Mucosa of rectum (tissue), 2 donors: ENCODE results near the gene BCAS3.

ENCODE experiments used
- H3K27ac ChIP-seq, 2 donors: one replicate each; pipeline ENCODE4 v1.7.0; 2013; ENCODE audit warnings: inconsistent platforms in 2 of 2, low read depth in 2 of 2, low read length in 2 of 2
- H3K27me3 ChIP-seq, 2 donors: one replicate each; pipeline ENCODE4 v1.7.0; 2013; ENCODE audit warnings: low read length in 2 of 2; ENCODE audit not compliant: control insufficient read depth in 2 of 2, insufficient read depth in 2 of 2
- H3K36me3 ChIP-seq, 2 donors: one replicate each; pipeline ENCODE4 v1.7.0; 2013; ENCODE audit warnings: low read length in 2 of 2; ENCODE audit not compliant: control insufficient read depth in 2 of 2, insufficient read depth in 2 of 2
- H3K4me1 ChIP-seq, 2 donors: one replicate each; pipeline ENCODE4 v1.7.0; 2013; ENCODE audit warnings: low read length in 2 of 2, mild to moderate bottlenecking in 1 of 2; ENCODE audit not compliant: control insufficient read depth in 2 of 2, insufficient read depth in 2 of 2
- H3K4me3 ChIP-seq, 2 donors: one replicate each; pipeline ENCODE4 v1.7.0; 2013; ENCODE audit warnings: low read length in 2 of 2
- H3K9ac ChIP-seq, 2 donors: one replicate each; pipeline ENCODE4 v1.7.0; 2013; ENCODE audit warnings: low read length in 2 of 2, low read depth in 1 of 2, mild to moderate bottlenecking in 1 of 2
- H3K9me3 ChIP-seq, 2 donors: one replicate each; pipeline ENCODE4 v1.7.0; 2013; ENCODE audit warnings: low read length in 2 of 2; ENCODE audit not compliant: control insufficient read depth in 2 of 2
- donor health status: healthy.
- donor health status: Normal muscosa, but diverticular disease.

BCAS3 gene

GRCh38 chr17:60645918-60646523 lies 31.6 kb upstream of the BCAS3 start:
- no peaks in the 10 kb centered on the region for H3K9me3 ChIP-seq
- no peaks in the 10 kb centered on the region for H3K4me1 ChIP-seq
- H3K36me3 ChIP-seq, result peaks cover 12 to 26% of the 10 kb centered on the region in 2 donors
- H3K9ac ChIP-seq, result no peak overlapping the region
- no peak overlapping the region for H3K4me3 ChIP-seq
- H3K27me3 ChIP-seq, result no peaks in the 10 kb centered on the region
- H3K27ac ChIP-seq, result no peak overlapping the region

GRCh38 chr17:60646701-60647100 lies 30.9 kb upstream of the BCAS3 start:
- Histone ChIP-seq H3K9me3 (no peaks in the 10 kb centered on the region), H3K4me1 (no peaks in the 10 kb centered on the region), H3K9ac (no peak overlapping the region), H3K4me3 (no peak overlapping the region), H3K36me3 (peaks cover 12 to 26% of the 10 kb centered on the region in 2 donors), H3K27me3 (no peaks in the 10 kb centered on the region), H3K27ac (no peak overlapping the region)

GRCh38 chr17:60647705-60648104 lies 29.9 kb upstream of the BCAS3 start:
- no peak overlapping the region for H3K9ac ChIP-seq
- H3K27ac ChIP-seq, result no peak overlapping the region
- no peak overlapping the region for H3K4me3 ChIP-seq
- peaks cover 12 to 26% of the 10 kb centered on the region in 2 donors for H3K36me3 ChIP-seq
- H3K4me1 ChIP-seq, result no peaks in the 10 kb centered on the region
- no peaks in the 10 kb centered on the region for H3K27me3 ChIP-seq
- no peaks in the 10 kb centered on the region for H3K9me3 ChIP-seq

- Histone ChIP-seq H3K9me3 (no peaks in the 10 kb centered on the region), H3K27me3 (no peaks in the 10 kb centered on the region), H3K4me1 (no peaks in the 10 kb centered on the region), H3K9ac (no peak overlapping the region), H3K4me3 (no peak overlapping the region), H3K27ac (no peak overlapping the region), H3K36me3 (peaks cover 11 to 33% of the 10 kb centered on the region in 2 donors)
Observed at GRCh38 chr17:60652454-60653247, 25.0 kb upstream of the BCAS3 start.

- no peak overlapping the region for H3K4me3 ChIP-seq
- H3K27ac ChIP-seq, result no peak overlapping the region
- no peaks in the 10 kb centered on the region for H3K27me3 ChIP-seq
- no peaks in the 10 kb centered on the region for H3K4me1 ChIP-seq
- H3K9me3 ChIP-seq, result no peaks in the 10 kb centered on the region
- no peak overlapping the region for H3K9ac ChIP-seq
- peaks cover 11 to 24% of the 10 kb centered on the region in 2 donors for H3K36me3 ChIP-seq
Observed at GRCh38 chr17:60653569-60653968, 24.1 kb upstream of the BCAS3 start.

GRCh38 chr17:60656499-60656898 lies 21.2 kb upstream of the BCAS3 start:
- Histone ChIP-seq H3K27me3 (no peaks in the 10 kb centered on the region), H3K36me3 (peaks cover 6 to 11% of the 10 kb centered on the region in 2 donors), H3K4me3 (no peak overlapping the region), H3K9me3 (no peaks in the 10 kb centered on the region), H3K4me1 (no peaks in the 10 kb centered on the region), H3K9ac (no peak overlapping the region), H3K27ac (no peak overlapping the region)

- Histone ChIP-seq H3K27me3 (no peaks in the 10 kb centered on the region), H3K9me3 (no peaks in the 10 kb centered on the region), H3K27ac (no peak overlapping the region), H3K9ac (no peak overlapping the region), H3K36me3 (peaks cover 14 to 19% of the 10 kb centered on the region in 2 donors), H3K4me1 (no peaks in the 10 kb centered on the region), H3K4me3 (no peak overlapping the region)
Observed at GRCh38 chr17:60659156-60659555, 18.5 kb upstream of the BCAS3 start.

GRCh38 chr17:60661489-60661888 lies 16.2 kb upstream of the BCAS3 start:
- Histone ChIP-seq H3K9me3 (no peaks in the 10 kb centered on the region), H3K36me3 (peaks cover 14 to 24% of the 10 kb centered on the region in 2 donors), H3K4me3 (no peak overlapping the region), H3K4me1 (no peaks in the 10 kb centered on the region), H3K27me3 (no peaks in the 10 kb centered on the region), H3K27ac (no peak overlapping the region), H3K9ac (no peak overlapping the region)

- Histone ChIP-seq H3K4me1 (no peaks in the 10 kb centered on the region), H3K9ac (no peak overlapping the region), H3K9me3 (no peaks in the 10 kb centered on the region), H3K27me3 (no peaks in the 10 kb centered on the region), H3K36me3 (peaks cover 8 to 14% of the 10 kb centered on the region in 2 donors), H3K27ac (no peak overlapping the region), H3K4me3 (no peak overlapping the region)
Observed at GRCh38 chr17:60664022-60664421, 13.6 kb upstream of the BCAS3 start.

GRCh38 chr17:60665602-60666001 lies 12.0 kb upstream of the BCAS3 start:
- Histone ChIP-seq H3K9me3 (no peaks in the 10 kb centered on the region), H3K4me1 (no peaks in the 10 kb centered on the region), H3K27me3 (no peaks in the 10 kb centered on the region), H3K4me3 (no peak overlapping the region), H3K36me3 (peaks cover 8 to 14% of the 10 kb centered on the region in 2 donors), H3K9ac (no peak overlapping the region), H3K27ac (no peak overlapping the region)
